ENCODE results near the gene UBE2J1. TPM values are rescaled to one million over a fixed set of nuclear protein-coding genes. Genes with fewer than 3 reads are reported as not detected.

UBE2J1 gene
- total RNA-seq, 6 experiments from 2014 or later: 35.9 to 45.2 (median 41.9) TPM

- no peak for DNase-seq
- Mint-ChIP-seq H3K4me3 (no peak overlapping the region), H3K4me1 (ENCODE audit: low read depth) (peaks cover 21% of the 10 kb centered on the region), H3K27ac (no peak overlapping the region), H3K9me3 (no peaks in the 10 kb centered on the region), H3K36me3 (ENCODE audit: low read depth) (no peaks in the 10 kb centered on the region), H3K27me3 (ENCODE audit: insufficient read depth) (peaks cover 15% of the 10 kb centered on the region)
- TF ChIP-seq, protein P1, sequence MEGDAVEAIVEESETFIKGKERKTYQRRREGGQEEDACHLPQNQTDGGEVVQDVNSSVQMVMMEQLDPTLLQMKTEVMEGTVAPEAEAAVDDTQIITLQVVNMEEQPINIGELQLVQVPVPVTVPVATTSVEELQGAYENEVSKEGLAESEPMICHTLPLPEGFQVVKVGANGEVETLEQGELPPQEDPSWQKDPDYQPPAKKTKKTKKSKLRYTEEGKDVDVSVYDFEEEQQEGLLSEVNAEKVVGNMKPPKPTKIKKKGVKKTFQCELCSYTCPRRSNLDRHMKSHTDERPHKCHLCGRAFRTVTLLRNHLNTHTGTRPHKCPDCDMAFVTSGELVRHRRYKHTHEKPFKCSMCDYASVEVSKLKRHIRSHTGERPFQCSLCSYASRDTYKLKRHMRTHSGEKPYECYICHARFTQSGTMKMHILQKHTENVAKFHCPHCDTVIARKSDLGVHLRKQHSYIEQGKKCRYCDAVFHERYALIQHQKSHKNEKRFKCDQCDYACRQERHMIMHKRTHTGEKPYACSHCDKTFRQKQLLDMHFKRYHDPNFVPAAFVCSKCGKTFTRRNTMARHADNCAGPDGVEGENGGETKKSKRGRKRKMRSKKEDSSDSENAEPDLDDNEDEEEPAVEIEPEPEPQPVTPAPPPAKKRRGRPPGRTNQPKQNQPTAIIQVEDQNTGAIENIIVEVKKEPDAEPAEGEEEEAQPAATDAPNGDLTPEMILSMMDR (IDR thresholded peaks at IDR 0.05): no peak
These were observed 12.1 kb upstream of the UBE2J1 start for GRCh38 chr6:89364586-89364985.

DNA sequence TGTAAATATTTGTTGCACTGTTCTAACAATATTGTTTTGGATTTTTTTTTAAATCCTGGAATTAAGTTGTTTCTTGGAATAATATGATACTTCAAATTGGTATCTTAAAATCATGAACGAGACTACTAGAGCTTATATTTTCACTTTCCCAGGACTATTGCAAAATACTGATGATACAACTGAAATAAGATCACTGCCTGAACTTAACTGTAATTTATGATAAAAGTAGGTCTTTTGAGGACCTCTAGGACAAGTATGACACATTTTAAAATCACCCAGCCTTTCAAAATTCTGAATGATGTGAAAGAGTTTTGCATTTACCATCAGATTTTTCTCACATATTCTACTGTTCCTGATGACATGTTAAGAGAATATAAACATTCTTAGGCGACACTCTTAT lies 8.6 kb upstream of the UBE2J1 start:
- TF ChIP-seq, protein P1 (IDR thresholded peaks at IDR 0.05): no peak
- H3K4me1 Mint-ChIP-seq (ENCODE audit: low read depth): peaks cover 20% of the 10 kb centered on the region
- H3K36me3 Mint-ChIP-seq (ENCODE audit: low read depth): no peaks in the 10 kb centered on the region
- no peak overlapping the region for H3K4me3 Mint-ChIP-seq
- H3K9me3 Mint-ChIP-seq: no peaks in the 10 kb centered on the region
- no peak for DNase-seq
- no peak overlapping the region for H3K27ac Mint-ChIP-seq
- H3K27me3 Mint-ChIP-seq (ENCODE audit: insufficient read depth): peaks cover 17% of the 10 kb centered on the region

GRCh38 chr6:89360415-89360999 lies 8.0 kb upstream of the UBE2J1 start:
- DNase-seq: peak; percentile 68
- Mint-ChIP-seq H3K36me3 (ENCODE audit: low read depth) (no peaks in the 10 kb centered on the region), H3K27me3 (ENCODE audit: insufficient read depth) (peaks cover 17% of the 10 kb centered on the region), H3K9me3 (no peaks in the 10 kb centered on the region), H3K27ac (no peak overlapping the region; the same call in 1 of the 2 replicates), H3K4me3 (peak overlapping the region; percentile 16; the same call in 1 of the 2 replicates), H3K4me1 (ENCODE audit: low read depth) (peaks cover 20% of the 10 kb centered on the region)
- TF ChIP-seq, protein P1 (IDR thresholded peaks at IDR 0.05): no peak

GRCh38 chr6:89359561-89359960 lies 7.0 kb upstream of the UBE2J1 start:
- peaks cover 17% of the 10 kb centered on the region for H3K27me3 Mint-ChIP-seq (ENCODE audit: insufficient read depth)
- H3K4me3 Mint-ChIP-seq: no peak overlapping the region
- H3K27ac Mint-ChIP-seq: no peak overlapping the region
- H3K9me3 Mint-ChIP-seq: no peaks in the 10 kb centered on the region
- peaks cover 20% of the 10 kb centered on the region for H3K4me1 Mint-ChIP-seq (ENCODE audit: low read depth)
- DNase-seq: no peak
- no peaks in the 10 kb centered on the region for H3K36me3 Mint-ChIP-seq (ENCODE audit: low read depth)
- TF ChIP-seq, protein P1 (IDR thresholded peaks at IDR 0.05): no peak

DNA sequence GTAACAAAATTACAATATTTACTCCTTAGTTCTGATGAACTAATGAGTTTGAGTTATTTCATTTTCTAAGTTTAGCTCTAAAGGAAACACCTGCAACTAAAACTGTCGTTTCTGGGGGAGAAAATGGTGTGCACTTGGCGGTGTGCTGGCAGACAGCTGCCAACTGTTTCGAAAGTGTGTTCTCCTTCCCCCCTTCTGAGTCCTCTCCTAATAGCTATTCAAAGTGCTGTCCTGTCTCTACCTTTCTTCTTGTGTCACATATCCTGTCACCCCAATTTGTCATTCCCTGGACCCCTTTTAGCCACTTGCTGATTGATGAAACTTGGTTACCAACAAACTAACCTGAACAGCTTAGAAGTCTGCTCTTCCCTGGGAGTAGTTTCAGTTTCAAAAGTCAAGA lies 4.9 kb upstream of the UBE2J1 start:
- Mint-ChIP-seq H3K36me3 (ENCODE audit: low read depth) (no peaks in the 10 kb centered on the region), H3K27me3 (ENCODE audit: insufficient read depth) (peaks cover 4% of the 10 kb centered on the region), H3K27ac (no peak overlapping the region), H3K9me3 (no peaks in the 10 kb centered on the region), H3K4me1 (ENCODE audit: low read depth) (peaks cover 29% of the 10 kb centered on the region), H3K4me3 (peak overlapping the region; percentile 71; the same call in 1 of the 2 replicates)
- no peak for DNase-seq
- TF ChIP-seq, protein P1 (IDR thresholded peaks at IDR 0.05): no peak

Data from HFFc6 (cell line).